Mesendoderm (in vitro differentiated cells): ENCODE measurements around the gene MYOT.
"Not testable (repeated sequence)": the region's sequence is repeated elsewhere in the genome, so short reads cannot be mapped to it uniquely, and the experiment has no call there.

Source experiments
- DNase-seq: peaks from one replicate; pipeline ENCODE4 v3.0.0; 2013
- H2AK5ac ChIP-seq: 2 replicates; pipeline ENCODE4 v1.6.1; 2013; ENCODE audit warnings: low read length, inconsistent platforms
- H2BK120ac ChIP-seq: 2 replicates; pipeline ENCODE4 v1.6.1; 2013; ENCODE audit warnings: low read depth, mild to moderate bottlenecking, low read length, moderate library complexity, mixed read lengths
- H2BK15ac ChIP-seq: replicated peaks from 2 replicates; pipeline ENCODE4 v1.6.1; 2013; ENCODE audit warnings: low read depth, mild to moderate bottlenecking, moderate library complexity
- H2BK5ac ChIP-seq: 2 replicates; pipeline ENCODE4 v1.6.1; 2013; ENCODE audit warnings: low read length, inconsistent platforms
- H3K18ac ChIP-seq: 2 replicates; pipeline ENCODE4 v1.6.1; 2013; ENCODE audit warnings: mild to moderate bottlenecking, low read length, mixed read lengths
- H3K23ac ChIP-seq: one replicate; pipeline ENCODE4 v1.6.1; 2013; ENCODE audit warnings: low read length
- H3K27ac ChIP-seq: 2 replicates; pipeline ENCODE4 v1.5.1; 2013; ENCODE audit warnings: low read depth, mild to moderate bottlenecking, inconsistent platforms, low read length, moderate library complexity
- H3K27me3 ChIP-seq: 2 replicates; pipeline ENCODE4 v1.6.1; 2013; ENCODE audit warnings: low read length, control low read depth, mild to moderate bottlenecking, inconsistent platforms; ENCODE audit not compliant: insufficient read depth, poor library complexity
- H3K36me3 ChIP-seq: 2 replicates; pipeline ENCODE4 v1.6.1; 2013; ENCODE audit warnings: low read length, inconsistent platforms; ENCODE audit not compliant: control insufficient read depth, insufficient read depth
- H3K4ac ChIP-seq: one replicate; pipeline ENCODE4 v1.6.1; 2013; ENCODE audit warnings: low read depth, mild to moderate bottlenecking, low read length, moderate library complexity
- H3K4me1 ChIP-seq: 2 replicates; pipeline ENCODE4 v1.6.1; 2013; ENCODE audit warnings: low read depth, low read length, inconsistent platforms; ENCODE audit not compliant: control insufficient read depth
- H3K4me2 ChIP-seq: 2 replicates; pipeline ENCODE4 v1.6.1; 2013; ENCODE audit warnings: low read length
- H3K4me3 ChIP-seq: 2 replicates; pipeline ENCODE4 v1.5.1; 2013; ENCODE audit warnings: mild to moderate bottlenecking, low read length
- H3K56ac ChIP-seq: one replicate; pipeline ENCODE4 v1.6.1; 2013; ENCODE audit warnings: low read length
- H3K79me1 ChIP-seq: 2 replicates; pipeline ENCODE4 v1.6.1; 2013; ENCODE audit warnings: low read length, inconsistent platforms
- H3K79me2 ChIP-seq: 2 replicates; pipeline ENCODE4 v1.6.1; 2013; ENCODE audit warnings: mild to moderate bottlenecking, low read length; ENCODE audit not compliant: control insufficient read depth, insufficient read depth
- H3K9ac ChIP-seq: 2 replicates; pipeline ENCODE4 v1.6.1; 2013; ENCODE audit warnings: low read length, inconsistent platforms
- H4K5ac ChIP-seq: one replicate; pipeline ENCODE4 v1.6.1; 2013; ENCODE audit warnings: low read length
- H4K8ac ChIP-seq: one replicate; pipeline ENCODE4 v1.6.1; 2013; ENCODE audit warnings: low read depth, mild to moderate bottlenecking, control low read depth, low read length, moderate library complexity
- WGBS: extraction: QIAGEN DNeasy Blood & Tissue Kit; methylation state at CpG from one replicate; pipeline ENCODE4 v1.1.7; 2013; ENCODE audit warnings: low lambda C conversion rate, missing lambda C conversion rate; ENCODE audit not compliant: insufficient coverage; ENCODE audit errors: extremely low coverage; 5-methylcytosine and 5-hydroxymethylcytosine counted together

The MYOT gene

GRCh38 chr5:137842296-137842695 lies 25.4 kb upstream of the MYOT start:
- no peak overlapping the region for H4K5ac ChIP-seq
- H3K4me1 ChIP-seq = no peaks in the 10 kb centered on the region
- H3K4ac ChIP-seq = no peak overlapping the region
- no peak overlapping the region for H2BK120ac ChIP-seq
- H3K79me2 ChIP-seq = no peaks in the 10 kb centered on the region
- no peak overlapping the region for H3K23ac ChIP-seq
- H3K9ac ChIP-seq = no peak overlapping the region
- no peak overlapping the region for H2AK5ac ChIP-seq
- 100% methylated on average over 2 of the region's 5 CpGs for WGBS
- H2BK15ac ChIP-seq = no peak overlapping the region
- no peaks in the 10 kb centered on the region for H3K79me1 ChIP-seq
- no peak overlapping the region for H3K18ac ChIP-seq
- DNase-seq = no peak
- H3K56ac ChIP-seq = no peak overlapping the region
- H3K4me3 ChIP-seq = no peak overlapping the region
- H3K4me2 ChIP-seq = no peak overlapping the region
- H3K36me3 ChIP-seq = no peaks in the 10 kb centered on the region
- H3K27me3 ChIP-seq = no peaks in the 10 kb centered on the region
- H4K8ac ChIP-seq = no peak overlapping the region
- H3K27ac ChIP-seq = no peak overlapping the region
- no peak overlapping the region for H2BK5ac ChIP-seq

- Histone ChIP-seq H4K5ac (no peak overlapping the region), H3K23ac (no peak overlapping the region), H3K36me3 (no peaks in the 10 kb centered on the region), H2AK5ac (no peak overlapping the region), H3K56ac (no peak overlapping the region), H3K18ac (no peak overlapping the region), H3K79me2 (no peaks in the 10 kb centered on the region), H3K4me2 (no peak overlapping the region), H3K27ac (no peak overlapping the region), H3K27me3 (no peaks in the 10 kb centered on the region), H4K8ac (no peak overlapping the region), H3K4me3 (no peak overlapping the region), H2BK5ac (no peak overlapping the region), H3K9ac (no peak overlapping the region), H3K4me1 (no peaks in the 10 kb centered on the region), H2BK15ac (no peak overlapping the region), H3K79me1 (no peaks in the 10 kb centered on the region), H3K4ac (no peak overlapping the region), H2BK120ac (no peak overlapping the region)
- DNase-seq = no peak
- WGBS = no CpG with 5 or more reads among the region's 4 CpGs
Measured at GRCh38 chr5:137843676-137844299, 23.9 kb upstream of the MYOT start.

GRCh38 chr5:137845472-137845871 lies 22.2 kb upstream of the MYOT start:
- H4K8ac ChIP-seq = no peak overlapping the region
- no peaks in the 10 kb centered on the region for H3K36me3 ChIP-seq
- H3K27ac ChIP-seq = no peak overlapping the region
- H3K79me1 ChIP-seq = no peaks in the 10 kb centered on the region
- H2BK15ac ChIP-seq = no peak overlapping the region
- no peak overlapping the region for H3K4ac ChIP-seq
- no peak overlapping the region for H3K23ac ChIP-seq
- no peak overlapping the region for H3K4me2 ChIP-seq
- no peak overlapping the region for H3K9ac ChIP-seq
- no peaks in the 10 kb centered on the region for H3K79me2 ChIP-seq
- H2AK5ac ChIP-seq = no peak overlapping the region
- no peaks in the 10 kb centered on the region for H3K4me1 ChIP-seq
- no peaks in the 10 kb centered on the region for H3K27me3 ChIP-seq
- H3K18ac ChIP-seq = no peak overlapping the region
- no peak overlapping the region for H4K5ac ChIP-seq
- H2BK120ac ChIP-seq = no peak overlapping the region
- H3K4me3 ChIP-seq = no peak overlapping the region
- no peak for DNase-seq
- no peak overlapping the region for H3K56ac ChIP-seq
- H2BK5ac ChIP-seq = no peak overlapping the region

- Histone ChIP-seq H3K36me3 (no peaks in the 10 kb centered on the region), H4K8ac (no peak overlapping the region), H2BK120ac (no peak overlapping the region), H3K4me3 (no peak overlapping the region), H3K27ac (no peak overlapping the region), H3K4me2 (no peak overlapping the region), H3K79me2 (no peaks in the 10 kb centered on the region), H3K4ac (no peak overlapping the region), H4K5ac (no peak overlapping the region), H3K4me1 (no peaks in the 10 kb centered on the region), H3K18ac (no peak overlapping the region), H3K79me1 (no peaks in the 10 kb centered on the region), H2AK5ac (no peak overlapping the region), H3K23ac (no peak overlapping the region), H3K27me3 (no peaks in the 10 kb centered on the region), H3K56ac (no peak overlapping the region), H2BK5ac (no peak overlapping the region), H2BK15ac (no peak overlapping the region), H3K9ac (no peak overlapping the region)
- WGBS = no CpG with 5 or more reads among the region's 6 CpGs
- DNase-seq = no peak
Measured at GRCh38 chr5:137847687-137848086, 20.0 kb upstream of the MYOT start.

- not testable (repeated sequence) for H3K4me2 ChIP-seq, H3K27ac ChIP-seq
Measured at GRCh38 chr5:137853165-137853564, 14.5 kb upstream of the MYOT start.

GRCh38 chr5:137856201-137856600 lies 11.5 kb upstream of the MYOT start:
- Histone ChIP-seq H3K27ac (no peak overlapping the region), H3K79me2 (no peaks in the 10 kb centered on the region), H3K4me1 (no peaks in the 10 kb centered on the region), H3K56ac (no peak overlapping the region), H3K4me3 (no peak overlapping the region), H3K18ac (no peak overlapping the region), H3K4me2 (no peak overlapping the region), H2BK15ac (no peak overlapping the region), H3K9ac (no peak overlapping the region), H2AK5ac (no peak overlapping the region), H3K23ac (no peak overlapping the region), H3K36me3 (no peaks in the 10 kb centered on the region), H2BK120ac (no peak overlapping the region), H3K4ac (no peak overlapping the region), H3K27me3 (no peaks in the 10 kb centered on the region), H2BK5ac (no peak overlapping the region), H4K8ac (no peak overlapping the region), H3K79me1 (no peaks in the 10 kb centered on the region), H4K5ac (no peak overlapping the region)
- DNase-seq = no peak
- no CpG with 5 or more reads among the region's 3 CpGs for WGBS

More at GRCh38 chr5:137853165-137853564, 14.5 kb upstream of the MYOT start:
- not testable (repeated sequence) for H3K36me3 ChIP-seq, H3K56ac ChIP-seq, H3K27me3 ChIP-seq, H3K79me2 ChIP-seq, H2BK120ac ChIP-seq, DNase-seq, H3K18ac ChIP-seq, H3K4me1 ChIP-seq, H3K4ac ChIP-seq, H2BK5ac ChIP-seq, H4K8ac ChIP-seq, H3K4me3 ChIP-seq, H4K5ac ChIP-seq, H3K79me1 ChIP-seq, H2BK15ac ChIP-seq, H3K23ac ChIP-seq, H2AK5ac ChIP-seq, H3K9ac ChIP-seq
